HL-60 (cell line): ENCODE data around the gene TNS2.

Source experiments
- DNase-seq, 2 experiments: peaks; one replicate each; pipeline ENCODE4 v3.0.0-alpha.2; 2010 to 2020; ENCODE audit warnings: low read depth in 1 of 2, low spot score in 1 of 2
- H3K27ac ChIP-seq: fragments of 250-450 bp; sonication (Bioruptor Pico); replicated peaks from 2 replicates; pipeline ENCODE4 v1.5.1; 2020; ENCODE audit warnings: mild to moderate bottlenecking, moderate library complexity
- H3K27me3 ChIP-seq: fragments of 250-450 bp; sonication (Bioruptor Pico); 2 replicates; pipeline ENCODE4 v1.5.1; 2021; ENCODE audit warnings: mild to moderate bottlenecking, moderate library complexity; ENCODE audit not compliant: insufficient read depth, poor library complexity, severe bottlenecking
- H3K4me3 ChIP-seq: replicated peaks from 2 replicates; pipeline ENCODE4 v1.5.1; 2011; ENCODE audit warnings: mild to moderate bottlenecking, control low read depth, low read length; ENCODE audit not compliant: insufficient read depth
- CTCF ChIP-seq: IDR thresholded peaks from one replicate; pipeline ENCODE4 v1.5.1; 2011; ENCODE audit warnings: low read length, control low read depth, inconsistent platforms; ENCODE audit not compliant: insufficient read depth
- GABPA ChIP-seq: IDR thresholded peaks from 2 replicates; pipeline ENCODE4 v1.6.1; 2012; ENCODE audit warnings: low read depth
- POLR2AphosphoS5 ChIP-seq: IDR thresholded peaks from 2 replicates; pipeline ENCODE4 v1.6.1; 2012; ENCODE audit warnings: low read depth
- REST ChIP-seq: IDR thresholded peaks from 2 replicates; pipeline ENCODE4 v1.6.1; 2012; ENCODE audit warnings: low read depth; ENCODE audit not compliant: insufficient replicate concordance
- SPI1 ChIP-seq: IDR thresholded peaks from 2 replicates; pipeline ENCODE4 v1.6.1; 2012; ENCODE audit warnings: low read depth, mild to moderate bottlenecking, borderline replicate concordance

TNS2 gene

DNA sequence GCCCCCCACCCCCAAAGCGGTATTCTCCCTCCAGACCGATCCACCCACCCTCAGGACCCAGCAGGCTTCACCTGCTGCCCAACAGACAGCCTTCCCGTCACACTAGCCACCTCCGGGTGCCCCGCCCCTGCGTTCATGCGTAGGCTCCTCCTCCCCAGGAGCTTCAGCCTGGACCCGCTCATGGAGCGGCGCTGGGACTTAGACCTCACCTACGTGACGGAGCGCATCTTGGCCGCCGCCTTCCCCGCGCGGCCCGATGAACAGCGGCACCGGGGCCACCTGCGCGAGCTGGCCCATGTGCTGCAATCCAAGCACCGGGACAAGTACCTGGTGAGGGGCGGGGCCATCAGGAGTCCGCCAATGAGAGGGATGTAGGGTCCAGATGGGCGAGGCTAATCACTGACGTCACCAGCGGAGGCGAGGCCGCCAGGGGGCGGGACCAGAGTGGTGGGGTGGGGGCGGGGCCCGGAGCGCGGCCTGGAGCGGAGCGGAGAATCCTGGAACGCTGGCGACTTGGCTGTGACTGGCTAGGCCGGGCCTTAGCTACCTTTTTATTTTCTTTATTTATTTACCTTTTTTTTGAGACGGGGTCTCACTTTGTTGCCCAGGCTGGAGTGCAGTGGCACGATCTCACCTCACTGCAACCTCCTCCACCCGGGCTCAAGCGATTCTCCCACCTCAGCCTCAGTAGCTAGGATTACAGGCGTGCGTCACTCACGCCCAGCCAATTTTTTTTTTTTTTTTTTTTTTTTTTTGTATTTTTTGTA is 4.4 kb downstream of the TNS2 start:
- Histone ChIP-seq H3K27me3 (peaks cover 2% of the 10 kb centered on the region), H3K4me3 (peak overlapping the region; percentile 89), H3K27ac (no peak overlapping the region)
- TF ChIP-seq REST (no peak), POLR2AphosphoS5 (no peak), SPI1 (no peak), CTCF (no peak), GABPA (no peak)
- DNase-seq, result peak; percentile 79 to 86

DNA sequence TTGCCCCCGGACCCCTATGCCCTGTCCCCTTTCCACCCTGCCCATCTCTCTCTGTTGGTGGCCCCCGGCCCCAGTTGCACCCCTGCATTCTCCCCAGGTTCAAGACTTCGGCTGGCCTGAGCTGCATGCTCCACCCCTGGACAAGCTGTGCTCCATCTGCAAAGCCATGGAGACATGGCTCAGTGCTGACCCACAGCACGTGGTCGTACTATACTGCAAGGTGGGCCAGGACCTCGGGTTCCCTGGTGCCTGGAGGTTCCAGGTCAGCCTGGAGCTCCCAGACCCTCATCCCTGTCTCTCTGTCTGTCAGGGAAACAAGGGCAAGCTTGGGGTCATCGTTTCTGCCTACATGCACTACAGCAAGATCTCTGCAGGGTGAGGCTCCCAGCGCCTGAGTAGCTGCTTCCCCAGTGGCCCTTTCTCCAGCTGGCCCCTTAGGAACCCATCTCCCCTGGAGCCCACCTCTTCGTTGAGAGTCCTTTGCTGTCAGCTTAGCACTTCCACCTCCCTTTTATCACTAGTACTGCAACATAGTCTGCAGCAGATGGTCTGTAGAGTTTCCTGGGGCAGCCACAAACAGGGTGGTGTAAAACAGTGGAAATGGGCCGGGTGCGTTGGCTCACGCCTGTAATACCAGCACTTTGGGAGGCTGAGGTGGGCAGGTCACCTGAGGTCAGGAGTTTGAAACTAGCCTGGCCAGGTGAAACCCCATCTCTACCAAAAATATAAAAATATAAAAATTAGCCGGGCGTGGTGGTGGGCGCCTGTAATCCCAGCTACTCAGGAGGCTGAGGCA is 5.8 kb downstream of the TNS2 start:
- Histone ChIP-seq H3K4me3 (no peak overlapping the region), H3K27me3 (peaks cover 7% of the 10 kb centered on the region), H3K27ac (no peak overlapping the region)
- DNase-seq, result no peak
- TF ChIP-seq POLR2AphosphoS5, result no peak
- TF ChIP-seq REST, result no peak
- TF ChIP-seq GABPA, result no peak
- TF ChIP-seq CTCF, result no peak
- TF ChIP-seq SPI1, result no peak

- DNase-seq, result no peak
- peaks cover 11% of the 10 kb centered on the region for H3K27me3 ChIP-seq
- no peak overlapping the region for H3K27ac ChIP-seq
- no peak for TF ChIP-seq SPI1
- TF ChIP-seq REST, result no peak
- TF ChIP-seq GABPA, result no peak
- TF ChIP-seq CTCF, result no peak
- no peak for TF ChIP-seq POLR2AphosphoS5
- no peak overlapping the region for H3K4me3 ChIP-seq
Observed at GRCh38 chr12:53056296-53056695, 6.4 kb downstream of the TNS2 start.
